Dermis microvascular lymphatic vessel endothelial cell (primary cell): ENCODE results near the gene DCST2. TPM values are rescaled to one million over a fixed set of nuclear protein-coding genes. Genes with fewer than 3 reads are reported as not detected.
"Not testable (repeated sequence)": the region's sequence is repeated elsewhere in the genome, so short reads cannot be mapped to it uniquely, and the experiment has no call there.

Experiments
- DNase-seq, 2 donors: peaks; one replicate each; pipeline versions ENCODE4 v3.0.0 to v3.0.0-alpha.2; 2010; ENCODE audit warnings: low read depth in 2 of 2
- total RNA-seq: library from RNA; depleted of rRNA; stranded (reverse); fragments of >200 nt; gene quantifications from 2 replicates; pipeline ENCODE4 v1.2.1, GENCODE V29; 2014

The DCST2 gene
- total RNA-seq, 1 donor from 2014 or later = under 0.01 TPM

DNA sequence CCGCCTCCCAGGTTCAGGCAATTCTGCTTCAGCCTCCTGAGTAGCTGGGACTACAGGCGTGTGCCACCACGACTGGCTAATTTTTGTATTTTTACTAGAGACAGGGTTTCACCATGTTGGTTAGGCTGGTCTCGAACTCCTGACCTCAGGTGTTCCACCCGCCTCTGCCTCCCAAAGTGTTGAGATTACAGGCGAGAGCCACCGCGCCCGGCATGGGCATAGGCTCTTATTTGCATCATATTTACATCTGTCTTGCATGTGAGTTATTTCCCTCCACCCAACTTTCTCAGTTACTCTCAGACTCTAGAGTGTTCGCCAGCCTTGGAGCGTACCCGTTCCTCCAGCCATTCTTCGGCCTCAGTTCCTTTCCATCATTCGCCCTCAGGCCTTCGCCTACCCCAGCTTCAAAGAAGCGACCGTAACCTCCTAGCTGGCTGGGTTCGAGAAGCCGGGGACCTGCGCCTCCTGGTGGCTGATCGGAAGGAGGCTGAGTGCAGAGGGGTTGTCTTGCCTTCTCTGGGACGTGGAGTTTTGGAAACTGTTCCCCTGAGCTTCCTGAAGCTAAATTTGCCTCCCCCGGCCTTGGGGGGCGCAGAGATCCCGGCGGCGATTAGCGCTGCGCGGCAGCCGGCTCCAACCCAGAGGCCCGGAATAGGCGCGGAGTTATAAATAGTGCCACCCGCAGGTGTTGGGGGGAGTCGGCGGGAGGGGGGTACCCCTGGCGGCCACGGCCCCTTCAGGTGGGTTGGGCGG is 34.6 kb downstream of the DCST2 start:
- peak in 1 of 2 donors; percentile 58 for DNase-seq

DNA sequence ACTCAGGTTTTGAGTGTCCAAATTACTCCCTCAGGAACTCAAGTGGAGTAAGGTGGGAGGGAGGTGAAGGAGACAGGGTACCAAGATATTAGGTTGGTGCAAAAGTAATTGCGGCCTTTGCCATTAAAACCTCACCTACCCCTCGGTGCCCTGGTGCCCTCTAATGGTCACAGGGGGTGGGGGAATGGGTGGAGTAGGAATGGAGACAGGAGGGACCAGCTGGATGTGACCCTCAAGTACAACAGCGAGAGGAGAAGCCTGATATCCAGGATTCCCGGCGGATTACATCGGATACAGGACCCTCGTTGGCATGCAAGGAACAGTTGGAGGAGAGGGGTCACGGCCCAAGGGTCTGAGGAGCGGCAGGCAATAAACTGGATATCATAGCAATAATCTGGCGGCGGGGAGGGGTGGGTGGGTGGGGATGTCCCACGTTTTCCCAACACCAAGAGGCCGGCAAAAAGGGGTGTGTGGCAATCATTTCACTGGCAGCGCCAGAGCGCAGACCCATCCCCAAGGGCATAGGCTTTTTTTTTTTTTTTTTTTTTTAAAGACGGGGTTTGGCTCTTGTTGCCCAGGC is 35.3 kb downstream of the DCST2 start:
- no peak for DNase-seq

DNA sequence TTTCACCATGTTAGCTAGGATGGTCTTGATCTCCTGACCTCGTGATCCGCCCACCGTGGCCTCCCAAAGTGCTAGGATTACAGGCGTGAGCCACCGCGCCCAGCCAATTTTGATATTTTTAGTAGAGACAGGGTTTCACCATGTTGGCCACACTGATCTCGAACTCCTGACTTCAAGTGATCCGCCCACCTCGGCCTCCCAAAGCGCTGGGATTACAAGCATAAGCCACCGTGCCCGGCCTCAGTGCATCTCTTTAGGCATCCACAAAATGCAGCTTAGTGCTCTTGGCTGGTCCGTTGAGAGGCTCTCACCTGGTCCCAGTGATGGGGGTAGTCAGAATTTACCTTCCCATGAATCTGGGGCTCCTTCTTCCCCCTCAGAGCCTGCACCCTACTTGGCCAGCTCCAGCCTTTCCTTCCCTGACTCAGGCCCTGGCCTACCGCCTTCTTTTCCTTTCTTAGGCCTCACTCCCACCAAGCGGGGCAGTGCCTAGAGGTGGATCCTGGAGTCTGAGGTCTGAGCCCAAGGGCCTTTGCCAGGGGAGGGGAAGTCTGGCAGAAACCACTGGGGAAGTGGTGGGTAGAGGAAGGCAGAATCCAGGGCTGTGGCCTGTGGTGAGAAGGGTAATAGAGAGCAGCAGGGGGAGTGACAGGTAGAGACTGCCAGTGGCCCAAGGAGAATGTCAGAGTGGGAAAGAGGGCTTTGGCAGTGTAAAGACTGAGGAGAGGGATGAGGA is 36.4 kb downstream of the DCST2 start:
- DNase-seq = no peak

DNA sequence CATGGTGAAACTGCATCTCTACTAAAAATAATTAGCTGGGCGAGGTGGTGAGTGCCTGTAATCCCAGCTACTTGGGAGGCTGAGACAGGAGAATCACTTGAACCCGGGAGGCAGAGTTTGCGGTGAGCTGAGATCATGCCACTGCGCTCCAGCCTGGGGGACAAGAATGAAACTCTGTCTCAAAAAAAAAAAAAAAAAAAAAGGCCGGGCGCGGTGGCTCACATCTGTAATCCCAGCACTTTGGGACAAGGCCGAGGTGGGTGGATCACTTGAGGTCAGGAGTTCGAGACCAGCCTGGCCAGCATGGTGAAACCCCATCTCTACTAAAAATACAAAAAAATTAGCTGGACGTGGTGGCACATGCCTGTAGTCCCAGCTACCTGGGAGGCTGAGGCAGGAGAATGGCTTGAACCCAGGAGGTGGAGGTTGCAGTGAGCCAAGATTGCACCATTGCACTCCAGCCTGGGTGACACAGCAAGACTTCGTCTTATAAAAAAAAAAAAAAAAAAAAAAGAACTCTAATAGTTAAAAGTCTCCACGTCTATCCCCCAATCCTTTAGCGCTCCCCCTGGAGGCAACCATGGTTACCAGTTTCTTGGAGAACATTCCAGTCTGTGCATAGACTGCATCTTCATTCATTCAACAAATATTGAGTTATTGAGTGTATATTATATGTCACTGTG is 38.1 kb downstream of the DCST2 start:
- DNase-seq = peak in 1 of 2 donors; percentile 77

DNA sequence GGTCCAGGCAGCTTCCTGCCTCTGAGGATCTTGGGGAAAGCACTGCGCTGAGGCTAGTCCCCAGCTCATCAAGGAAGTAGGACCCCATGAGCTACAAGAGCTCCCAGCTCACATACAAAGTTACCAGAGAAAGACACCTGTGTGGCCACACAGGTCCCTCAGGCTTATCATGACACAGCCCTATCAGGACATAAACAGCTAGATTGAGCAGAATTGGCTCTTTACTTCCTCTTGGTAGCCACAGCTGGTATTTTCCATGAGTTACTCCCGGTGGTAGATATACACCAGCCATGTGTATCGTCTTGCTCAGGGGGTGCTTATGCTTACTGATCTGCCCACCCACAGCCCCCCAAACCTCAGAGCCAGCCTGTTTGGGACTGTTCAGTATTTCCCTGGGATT is 39.0 kb downstream of the DCST2 start:
- DNase-seq = no peak

DNA sequence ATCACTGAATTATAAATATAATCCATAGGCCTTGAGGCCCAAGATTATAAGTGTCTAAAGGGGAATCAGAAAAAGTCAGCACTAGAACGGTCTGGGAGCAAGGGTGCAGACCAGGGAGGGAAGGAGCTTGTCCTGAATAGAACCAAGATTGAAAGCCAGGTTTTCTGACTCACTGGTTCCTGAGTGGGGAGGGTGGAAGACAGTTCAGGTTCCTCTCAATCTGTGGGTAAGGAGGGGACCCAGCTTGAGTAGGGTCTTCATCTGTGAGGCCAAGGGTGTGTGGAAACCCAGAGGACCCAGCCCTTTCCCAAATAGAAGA is 39.4 kb downstream of the DCST2 start:
- DNase-seq = no peak

GRCh38 chr1:154993572-154994268 is 39.9 kb downstream of the DCST2 start, which contains the start of gene LENEP:
LENEP (plus strand) TSS chr1:154993586; CDS start chr1:154993608, 22 bp downstream.
- no peak for DNase-seq

DNA sequence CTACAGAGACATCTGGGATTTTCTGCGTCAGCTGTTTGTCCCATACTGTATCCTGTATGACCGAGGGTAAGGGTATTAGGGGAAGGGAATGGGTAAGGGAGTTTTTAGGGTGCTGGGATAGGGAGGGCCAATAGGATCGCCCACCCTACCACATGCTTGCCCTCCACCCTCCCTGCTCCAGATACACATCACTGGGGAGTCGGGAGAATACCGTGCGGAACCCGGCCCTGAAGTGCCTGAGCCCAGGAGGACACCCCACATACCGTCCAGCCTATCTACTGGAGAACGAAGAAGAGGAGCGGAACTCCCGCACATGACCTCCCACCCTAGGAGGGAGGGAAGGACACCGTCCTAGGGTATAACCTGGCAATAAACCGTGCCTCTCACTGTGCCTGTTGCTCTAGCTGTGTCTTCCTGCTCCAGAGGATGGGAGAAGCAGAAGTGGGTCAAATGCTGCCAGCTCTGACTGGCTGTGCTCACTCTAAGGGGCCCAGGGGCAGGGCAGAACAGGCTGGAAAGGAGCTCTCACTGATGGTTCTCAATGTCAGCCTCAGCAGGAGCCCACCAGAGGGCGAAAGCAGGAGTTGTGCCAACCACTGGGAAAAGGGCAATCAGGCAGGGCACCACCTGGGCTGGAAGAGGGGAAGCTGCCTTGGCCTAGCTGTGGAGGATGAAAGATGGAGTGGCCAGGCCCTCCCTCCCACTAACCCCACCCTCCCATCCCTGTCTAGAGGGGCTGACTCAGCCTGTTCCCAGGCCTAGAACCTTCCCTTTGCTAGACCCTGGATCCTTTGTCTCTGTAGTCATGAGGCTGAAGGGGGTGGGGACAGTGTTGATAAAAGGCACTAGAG is 40.6 kb downstream of the DCST2 start:
- DNase-seq = no peak

- DNase-seq = no peak
These were observed 43.3 kb downstream of the DCST2 start for GRCh38 chr1:154990276-154990675.

DNA sequence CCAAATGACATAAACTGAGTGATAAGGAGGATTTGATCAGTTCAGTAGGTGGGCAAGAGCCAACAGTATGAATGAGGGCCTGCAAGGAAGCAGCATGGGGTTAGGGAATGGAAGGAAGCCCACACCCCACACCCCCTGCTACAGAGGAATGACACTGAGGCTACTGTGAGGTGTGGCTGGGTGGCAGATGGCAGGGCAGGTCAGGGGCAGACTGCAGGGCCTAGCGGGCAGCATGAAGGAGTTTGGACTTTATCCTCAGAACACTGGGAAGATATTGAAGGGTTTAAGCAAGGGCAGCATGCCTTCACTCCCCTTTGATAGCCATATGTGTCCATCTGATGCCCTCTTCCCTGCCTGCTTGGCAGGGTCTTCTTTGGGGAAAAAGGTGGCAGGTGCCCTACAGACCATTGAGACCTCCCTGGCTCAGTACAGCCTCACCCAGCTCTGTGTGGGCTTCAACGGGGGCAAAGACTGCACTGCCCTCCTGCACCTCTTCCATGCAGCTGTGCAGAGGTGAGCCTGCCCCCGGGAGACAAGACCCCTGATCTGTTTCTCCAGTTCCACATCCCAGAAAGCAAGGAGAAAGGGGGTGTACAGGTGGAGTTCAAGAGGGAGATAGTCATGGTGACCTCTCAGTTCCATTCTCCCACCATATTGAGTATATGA is 44.3 kb downstream of the DCST2 start:
- no peak for DNase-seq

- no peak for DNase-seq
These were observed 45.3 kb downstream of the DCST2 start for GRCh38 chr1:154988058-154988954.

- no peak for DNase-seq
These were observed 46.3 kb downstream of the DCST2 start for GRCh38 chr1:154987326-154987725.

DNA sequence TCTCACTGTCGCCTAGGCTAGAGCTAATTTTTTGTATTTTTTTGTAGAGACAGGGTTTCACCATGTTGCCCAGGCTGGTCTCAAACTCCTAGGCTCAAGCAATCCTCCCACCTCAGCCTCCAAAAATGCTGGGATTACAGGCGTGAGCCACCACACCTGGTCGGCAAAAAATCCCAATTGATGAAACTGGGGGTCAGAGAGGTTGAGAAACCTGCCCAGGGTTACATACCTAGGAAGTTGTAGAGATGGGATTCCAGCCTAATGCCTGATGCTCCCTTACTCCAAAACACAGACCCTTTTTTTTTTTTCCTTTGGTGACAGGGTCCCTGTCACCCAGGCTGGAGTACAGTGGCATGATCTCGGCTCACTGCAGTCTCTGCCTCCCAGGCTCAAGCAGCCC is 46.8 kb downstream of the DCST2 start:
- DNase-seq = not testable (repeated sequence)

DNA sequence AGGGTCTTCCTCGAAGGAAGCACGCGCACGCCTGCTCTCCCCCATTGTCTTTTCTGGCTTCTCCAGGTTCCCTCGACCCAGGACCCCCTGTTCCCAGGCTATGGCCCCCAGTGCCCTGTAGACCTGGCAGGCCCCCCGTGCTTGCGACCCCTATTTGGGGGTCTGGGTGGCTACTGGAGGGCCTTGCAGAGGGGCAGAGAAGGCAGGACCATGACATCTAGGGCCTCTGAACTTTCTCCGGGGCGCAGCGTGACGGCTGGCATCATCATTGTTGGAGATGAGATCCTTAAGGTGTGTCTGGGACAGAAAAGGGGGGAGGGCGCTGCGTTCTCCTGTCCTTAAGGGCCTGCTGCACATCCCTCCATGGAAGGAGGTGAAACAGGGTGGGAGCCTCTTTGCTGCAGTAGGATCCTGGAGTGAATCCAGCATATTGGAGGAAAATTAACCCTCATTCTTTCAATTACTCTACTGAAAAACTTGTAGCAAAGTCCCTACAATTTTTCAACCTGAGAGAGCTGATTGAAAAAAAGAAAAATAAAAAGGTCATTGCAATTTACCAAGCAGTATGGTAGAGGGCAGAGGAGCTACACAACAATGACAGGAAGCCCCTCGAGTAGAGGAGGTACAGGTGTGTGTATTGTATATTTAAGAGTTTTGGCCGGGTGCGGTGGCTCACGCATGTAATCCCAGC is 49.7 kb downstream of the DCST2 start:
- DNase-seq = no peak

DNA sequence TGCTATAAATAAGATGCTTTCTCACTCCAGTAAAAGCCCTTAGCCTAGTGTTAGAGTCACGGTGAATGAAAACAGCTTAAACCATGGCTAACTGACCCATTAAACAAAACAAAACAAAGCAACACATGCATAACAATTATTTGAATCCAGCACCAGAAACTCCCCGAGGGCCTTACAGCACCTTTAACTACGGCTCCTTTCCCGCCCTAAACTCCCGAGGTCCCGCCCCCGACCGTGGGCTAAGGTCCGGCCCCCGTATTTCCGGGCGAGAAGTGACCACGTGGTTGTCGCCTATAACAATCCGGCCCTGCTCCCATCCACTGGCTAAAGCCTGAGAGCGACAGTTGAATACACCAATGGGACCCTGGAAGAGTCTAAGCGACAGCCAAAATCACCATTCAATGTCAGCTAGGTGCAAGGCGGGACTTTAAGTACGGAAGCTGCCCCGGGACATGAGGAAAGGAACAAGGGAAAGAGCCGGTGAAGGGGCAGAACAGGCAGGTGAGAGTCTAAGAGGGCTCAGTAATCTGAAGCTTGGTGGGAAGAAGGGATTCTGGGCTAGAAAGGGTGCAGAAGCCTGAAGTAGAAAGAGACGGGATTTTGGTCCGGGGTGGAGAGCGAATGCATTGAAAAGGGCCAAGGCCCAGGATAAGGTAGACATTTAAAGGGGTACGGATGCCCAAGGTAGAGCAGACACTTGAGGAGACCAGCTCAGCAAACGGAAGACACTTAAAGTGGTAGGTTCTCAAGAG is 50.5 kb downstream of the DCST2 start, which contains the start of gene FLAD1:
FLAD1 (plus strand) TSS at position 448 of the 752 bp plus-strand sequence. CDS start 351 bp downstream, outside the sequence.
- peak; percentile 100 for DNase-seq

DNA sequence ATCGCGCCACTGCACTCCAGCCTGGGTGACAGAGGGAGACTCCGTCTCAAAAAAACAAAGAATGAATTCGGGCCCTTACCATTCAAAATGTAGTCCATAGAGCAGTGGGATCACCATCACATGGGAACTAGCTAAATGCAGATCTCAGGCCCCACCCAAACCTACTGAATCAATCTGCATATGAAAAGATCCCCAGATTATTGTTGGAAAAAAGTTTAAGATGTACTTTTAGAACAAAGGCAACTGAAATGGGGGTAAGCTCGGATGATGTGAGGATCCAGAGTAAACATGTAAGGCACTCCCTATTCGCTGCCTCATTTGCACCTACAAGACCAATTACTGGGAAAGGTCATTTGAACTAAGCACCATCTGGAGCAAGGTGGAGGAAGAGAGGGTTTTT is 51.2 kb downstream of the DCST2 start:
- no peak for DNase-seq

- DNase-seq = no peak
These were observed 55.2 kb downstream of the DCST2 start for GRCh38 chr1:154978360-154978759.
